Activated T-cell treated with anti-CD3 and anti-CD28 coated beads for 24 hours (primary cell): ENCODE data around the gene SMIM14.

Source experiments
- DNase-seq: peaks from one replicate; pipeline ENCODE4 v3.0.0-alpha.2; 2020; ENCODE audit warnings: low read depth

Gene SMIM14

DNA sequence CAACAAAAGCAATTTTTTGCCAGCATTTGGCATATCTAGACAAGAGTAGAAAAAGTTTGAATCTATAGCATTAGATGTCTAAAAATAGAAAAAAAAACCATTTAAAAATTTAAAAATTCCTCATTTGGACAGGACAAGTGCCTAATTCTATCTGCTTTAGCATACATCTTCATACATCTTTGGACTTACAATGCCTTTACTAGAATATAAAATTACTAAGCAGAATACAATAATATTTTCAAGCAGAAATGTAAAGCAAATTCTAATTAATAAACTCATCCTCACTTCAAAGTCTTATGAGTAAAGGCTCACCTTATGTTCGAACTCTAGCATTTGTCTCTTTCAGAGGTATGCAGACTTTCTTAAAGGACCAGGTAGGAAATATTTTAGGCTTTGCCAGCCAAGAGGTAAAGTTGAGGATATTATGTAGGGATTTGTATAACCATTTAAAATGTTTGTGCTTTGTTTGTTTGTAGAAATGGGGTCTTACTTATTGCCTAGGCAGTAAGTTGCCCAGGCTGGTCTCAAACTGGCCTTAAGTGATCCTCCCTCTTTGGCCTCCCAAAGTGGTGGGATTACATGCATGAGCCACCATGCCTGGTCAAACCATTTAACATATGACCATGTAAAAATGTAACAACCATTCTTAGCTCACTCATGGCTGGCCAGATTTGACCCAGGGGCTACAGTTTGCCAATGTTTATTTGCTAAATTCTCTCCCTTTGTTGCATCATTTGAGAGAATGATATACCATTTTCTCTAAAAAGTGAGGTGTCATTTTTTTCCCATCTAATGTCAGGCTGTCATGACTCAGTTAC, 140.5 kb downstream of the SMIM14 start:
- no peak for DNase-seq
